ENCODE measurements around the gene PLCL1. TPM values are rescaled to one million over a fixed set of nuclear protein-coding genes. Genes with fewer than 3 reads are reported as not detected.

Gene PLCL1
- total RNA-seq, 1 experiment from 2014 or later: 0.07 TPM

GRCh38 chr2:197839856-197840255, 35.5 kb downstream of the PLCL1 start (continued):
- TF ChIP-seq RAD21 (IDR thresholded peaks at IDR 0.05; ENCODE audit: low read depth) (no peak), ELF1 (IDR thresholded peaks at IDR 0.05; ENCODE audit: borderline replicate concordance, low read depth) (no peak), ATF3 (IDR thresholded peaks at IDR 0.05) (no peak)

- POLR2A ChIA-PET: no interaction called here
Measured at GRCh38 chr2:197846128-197846527, 41.7 kb downstream of the PLCL1 start.

More at GRCh38 chr2:197846128-197846527, 41.7 kb downstream of the PLCL1 start:
- H3K9ac ChIP-seq (ENCODE audit: low read length): no peak overlapping the region
- no peak for DNase-seq (ENCODE audit: low read depth, low spot score)
- peaks cover 76% of the 10 kb centered on the region for H3K27me3 ChIP-seq (ENCODE audit: insufficient read depth, low read length)
- no peaks in the 10 kb centered on the region for H3K9me2 ChIP-seq (ENCODE audit: insufficient read depth)
- intact Hi-C loops (cut with micrococcal nuclease): no loop called here
- BruUV-seq (replicated peaks): no TSS peak
- H3K9me3 ChIP-seq (ENCODE audit: control insufficient read depth in 1 of 2, insufficient read depth in 1 of 2, low read depth in 1 of 2, low read length in 2 of 2): no peaks in the 10 kb centered on the region
- ATAC-seq: no peak
- TF ChIP-seq TCF7L2 (IDR thresholded peaks at IDR 0.05; ENCODE audit: borderline replicate concordance, extremely low read depth, insufficient read depth, insufficient read length) (no peak), JUND (IDR thresholded peaks at IDR 0.05) (no peak), FOSL1 (IDR thresholded peaks at IDR 0.05; ENCODE audit: low read depth) (no peak), EZH2phosphoT487 (IDR thresholded peaks at IDR 0.05; ENCODE audit: borderline replicate concordance) (no peak), SP1 (IDR thresholded peaks at IDR 0.05; ENCODE audit: low read depth) (no peak)
- TF ChIP-seq, protein P1, sequence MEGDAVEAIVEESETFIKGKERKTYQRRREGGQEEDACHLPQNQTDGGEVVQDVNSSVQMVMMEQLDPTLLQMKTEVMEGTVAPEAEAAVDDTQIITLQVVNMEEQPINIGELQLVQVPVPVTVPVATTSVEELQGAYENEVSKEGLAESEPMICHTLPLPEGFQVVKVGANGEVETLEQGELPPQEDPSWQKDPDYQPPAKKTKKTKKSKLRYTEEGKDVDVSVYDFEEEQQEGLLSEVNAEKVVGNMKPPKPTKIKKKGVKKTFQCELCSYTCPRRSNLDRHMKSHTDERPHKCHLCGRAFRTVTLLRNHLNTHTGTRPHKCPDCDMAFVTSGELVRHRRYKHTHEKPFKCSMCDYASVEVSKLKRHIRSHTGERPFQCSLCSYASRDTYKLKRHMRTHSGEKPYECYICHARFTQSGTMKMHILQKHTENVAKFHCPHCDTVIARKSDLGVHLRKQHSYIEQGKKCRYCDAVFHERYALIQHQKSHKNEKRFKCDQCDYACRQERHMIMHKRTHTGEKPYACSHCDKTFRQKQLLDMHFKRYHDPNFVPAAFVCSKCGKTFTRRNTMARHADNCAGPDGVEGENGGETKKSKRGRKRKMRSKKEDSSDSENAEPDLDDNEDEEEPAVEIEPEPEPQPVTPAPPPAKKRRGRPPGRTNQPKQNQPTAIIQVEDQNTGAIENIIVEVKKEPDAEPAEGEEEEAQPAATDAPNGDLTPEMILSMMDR (IDR thresholded peaks at IDR 0.05 in 2 of 3, conservative IDR thresholded peaks at IDR 0.05 in 1 of 3; ENCODE audit: borderline replicate concordance in 1 of 3, insufficient read depth in 1 of 3, low read depth in 2 of 3, low read length in 2 of 3): no peak
- ChIA-PET RAD21 (ENCODE audit: low non-redundant PET in 1 of 2, low total read pairs in 2 of 2, uncharacterized antibody in 2 of 2, unreplicated experiment in 2 of 2) (no interaction called here), CTCF (no interaction called here)
- no peaks in the 10 kb centered on the region for H4K20me1 ChIP-seq (ENCODE audit: insufficient read depth)
- H3K36me3 ChIP-seq (ENCODE audit: control insufficient read depth in 1 of 2, insufficient read depth in 2 of 2, low read length in 2 of 2): no peaks in the 10 kb centered on the region
- H2AFZ ChIP-seq (ENCODE audit: low read depth, low read length, poor library complexity, severe bottlenecking): no peak overlapping the region
- no peak overlapping the region for H3K4me2 ChIP-seq (ENCODE audit: low read length)
- no peak overlapping the region for H3K4me3 ChIP-seq (replicated peaks in 1 of 2; ENCODE audit: low read depth in 1 of 2, low read length in 2 of 2)
- H3K79me2 ChIP-seq (ENCODE audit: insufficient read depth, low read length): no peaks in the 10 kb centered on the region
- H3K27ac ChIP-seq (ENCODE audit: low read depth, low read length): no peak overlapping the region
- no peaks in the 10 kb centered on the region for H3K4me1 ChIP-seq (ENCODE audit: control insufficient read depth in 1 of 2, insufficient read depth in 2 of 2, low read length in 2 of 2)

All from HCT116 (cell line).